Activated CD4-positive, alpha-beta memory T cell treated with anti-CD3 and anti-CD28 coated beads, Interleukin-2, amount 10 ng/mL, durations not matched to agents 7 days and 5 days (primary cell): ENCODE data around the gene TMEM35B. TPM values are rescaled to one million over a fixed set of nuclear protein-coding genes. Genes with fewer than 3 reads are reported as not detected.

Source experiments
- total RNA-seq, 2 experiments: library from RNA; stranded (reverse); gene quantifications; one replicate each; pipeline ENCODE4 v1.2.3, GENCODE V29; 2021

The TMEM35B gene
- total RNA-seq, 2 experiments from 2014 or later = 38.7 to 42.4 TPM

Other genes starting within 250 kb of the TMEM35B start
- gene GJB5, start 230.3 kb downstream of the TMEM35B start, total RNA-seq = not detected
- gene GJB4, start 225.6 kb downstream of the TMEM35B start, total RNA-seq = not detected
- gene GJB3, start 204.1 kb downstream of the TMEM35B start, total RNA-seq = not detected
- gene GJA4, start 192.3 kb downstream of the TMEM35B start, total RNA-seq = not detected
- 10 to 100 TPM; 45.9 to 48.5 TPM for gene SMIM12, start 125.6 kb downstream of the TMEM35B start, total RNA-seq
- under 1 TPM; 0.55 to 0.88 TPM for gene DLGAP3, start 55.7 kb downstream of the TMEM35B start, total RNA-seq
- gene ZMYM6, start 46.6 kb upstream of the TMEM35B start, total RNA-seq = 10 to 100 TPM; 20.3 to 22.5 TPM
- 10 to 100 TPM in 1 of 2 experiments, 1 to 10 TPM in 1; 9.7 to 11.7 TPM for gene ZMYM1, start 94.0 kb upstream of the TMEM35B start, total RNA-seq
- 100 to 1,000 TPM; 319 to 328 TPM for gene SFPQ, start 207.8 kb upstream of the TMEM35B start, total RNA-seq